HG03342 (cell line): ENCODE measurements around the gene AMPD3.
A peak's percentile ranks its signal among the peaks of the same experiment; 100 is the strongest.

Experiments
- ATAC-seq: cut with Tn5 transposase; IDR thresholded peaks from one replicate; pipeline ENCODE4 v1.9.1; 2021; ENCODE audit warnings: mild to moderate bottlenecking, moderate library complexity; ENCODE audit not compliant: unreplicated experiment

Gene AMPD3

DNA sequence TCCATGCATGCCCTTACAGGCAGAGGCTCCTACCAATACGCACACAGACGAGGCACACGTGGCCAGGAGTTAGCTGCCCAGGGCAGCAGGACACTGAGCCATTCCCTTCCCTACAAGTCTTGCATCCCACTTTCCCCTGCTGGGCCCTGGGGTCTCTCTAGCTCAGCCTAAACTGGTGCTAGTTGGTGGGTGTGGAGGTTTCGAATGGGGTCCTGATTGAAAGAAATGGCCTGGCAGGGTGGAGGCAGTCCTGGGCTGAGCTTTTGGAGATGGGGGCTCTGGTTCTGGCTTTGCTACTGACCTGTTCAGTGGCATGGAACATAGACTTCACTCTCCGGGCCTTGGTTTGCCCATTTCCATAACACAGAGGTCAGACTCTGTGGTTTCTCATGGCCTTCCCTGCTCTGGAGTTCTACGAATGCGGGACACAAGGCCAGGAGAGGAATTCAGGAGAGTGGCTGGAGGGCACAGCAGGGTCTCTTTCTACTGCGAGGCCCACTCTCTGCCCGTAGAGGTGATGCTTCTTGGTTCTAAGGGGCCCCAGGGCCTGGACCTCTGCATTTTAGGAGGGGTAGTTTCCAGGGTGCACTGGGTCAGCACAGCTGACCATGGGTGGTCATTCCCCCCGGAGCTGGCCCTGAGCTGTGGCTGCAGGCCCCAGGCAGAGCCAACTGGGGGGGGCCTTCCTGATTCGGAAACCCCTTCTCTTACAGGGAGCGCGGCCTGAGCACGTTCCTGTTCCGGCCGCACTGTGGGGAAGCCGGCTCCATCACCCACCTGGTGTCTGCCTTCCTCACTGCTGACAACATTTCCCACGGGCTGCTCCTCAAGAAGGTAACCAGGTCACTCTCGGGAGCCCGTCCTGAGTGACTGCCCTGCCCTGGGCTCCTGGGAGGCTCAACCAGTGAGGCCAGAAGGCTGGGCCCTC lies 46.0 kb downstream of the AMPD3 start:
- ATAC-seq: no peak

DNA sequence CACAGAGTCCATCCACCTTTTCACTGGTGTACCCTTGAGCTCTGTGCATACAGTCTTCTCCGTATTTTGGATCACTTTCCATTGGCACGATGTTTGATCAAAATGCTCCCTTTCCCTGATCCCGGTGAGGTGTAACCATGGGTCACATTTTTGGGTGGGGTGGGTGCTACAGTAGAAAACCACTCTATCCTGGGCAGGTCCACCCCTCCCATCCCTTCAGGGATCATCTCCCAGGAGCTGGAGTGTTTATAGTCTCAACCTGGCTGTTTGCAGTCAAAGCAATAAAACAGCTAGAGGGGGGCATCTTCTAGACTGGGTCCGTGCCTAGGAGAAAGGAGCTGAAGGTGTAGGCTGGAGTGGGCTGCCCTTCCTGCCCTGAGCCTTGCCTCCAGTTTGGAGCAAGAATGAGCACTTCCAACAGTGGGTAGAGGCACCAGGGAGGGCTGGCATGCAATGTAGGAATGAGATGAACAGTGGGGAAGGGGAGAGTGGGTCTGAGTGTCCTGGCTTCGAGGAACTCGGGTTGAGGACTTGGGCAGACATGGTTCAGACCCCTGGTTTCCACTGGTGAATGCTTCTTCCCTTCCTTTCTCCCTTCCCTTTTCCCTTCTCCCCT lies 47.1 kb downstream of the AMPD3 start:
- ATAC-seq: no peak

DNA sequence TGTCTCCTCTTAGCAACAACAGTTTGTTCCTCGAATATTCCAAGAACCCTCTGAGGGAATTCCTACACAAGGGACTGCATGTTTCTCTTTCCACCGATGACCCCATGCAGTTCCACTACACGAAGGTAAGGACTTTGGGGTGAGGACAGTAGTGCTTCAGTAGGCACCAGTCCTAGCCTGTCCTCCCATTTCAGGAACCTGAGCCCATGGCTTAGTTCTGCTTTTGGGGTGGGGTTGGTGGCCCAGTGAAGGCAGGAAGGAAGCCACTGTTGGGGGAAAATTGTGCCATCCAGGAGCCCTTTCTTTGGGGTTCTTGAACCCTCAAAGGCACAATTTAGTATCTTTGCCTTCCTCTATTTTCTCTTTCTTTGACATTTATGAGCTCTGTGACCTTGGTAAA lies 47.7 kb downstream of the AMPD3 start:
- no peak for ATAC-seq

DNA sequence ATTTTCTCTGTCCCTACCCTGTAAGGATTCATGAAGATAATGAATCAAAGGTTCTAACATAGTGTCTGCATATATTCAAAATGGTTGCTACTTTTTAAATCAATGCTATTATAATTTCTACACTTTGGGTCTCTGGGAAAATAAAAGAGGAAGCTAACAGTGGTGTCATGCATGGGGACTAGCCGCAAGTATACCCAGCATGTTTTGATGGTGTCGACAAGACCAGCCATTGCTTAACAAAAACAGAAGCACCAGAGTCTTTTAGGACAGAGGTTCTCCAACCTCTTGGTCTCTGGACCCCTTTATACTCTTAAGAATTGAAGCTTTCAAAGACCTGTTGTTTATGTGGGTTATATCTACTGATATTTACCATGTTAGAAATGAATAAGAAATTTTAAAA lies 48.2 kb downstream of the AMPD3 start:
- no peak for ATAC-seq

DNA sequence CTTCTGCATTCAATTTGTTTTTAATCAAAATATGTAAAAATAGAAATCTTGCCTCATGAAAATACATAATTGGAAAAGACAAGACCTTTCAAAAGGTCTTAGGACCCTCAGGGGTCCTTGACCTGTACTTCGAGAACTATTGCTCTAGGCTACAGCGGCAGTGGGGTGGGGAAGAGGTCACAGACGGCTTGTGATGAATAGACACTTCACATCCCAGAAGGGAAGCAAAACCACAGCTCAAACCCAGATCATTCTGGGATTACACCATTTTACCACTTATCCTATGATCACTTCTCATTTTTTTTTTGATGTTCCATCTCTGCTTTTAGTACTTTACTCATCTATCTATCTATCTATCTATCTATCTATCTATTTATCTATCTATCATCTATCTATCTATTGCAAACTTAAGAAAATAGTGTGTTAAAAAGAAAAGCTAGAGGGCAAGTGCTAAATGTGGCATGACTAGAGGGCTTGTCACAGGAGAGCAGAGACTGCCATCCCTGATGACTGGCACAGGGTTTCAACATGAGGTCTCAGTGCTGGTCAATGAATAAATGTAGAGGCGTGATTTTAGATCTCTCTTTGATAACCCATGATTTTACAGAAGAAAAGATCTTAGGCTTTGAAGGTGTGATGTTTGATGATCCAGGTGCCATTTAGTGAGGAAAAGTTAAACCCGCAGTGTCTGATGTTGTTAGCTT lies 48.9 kb downstream of the AMPD3 start:
- no peak for ATAC-seq

DNA sequence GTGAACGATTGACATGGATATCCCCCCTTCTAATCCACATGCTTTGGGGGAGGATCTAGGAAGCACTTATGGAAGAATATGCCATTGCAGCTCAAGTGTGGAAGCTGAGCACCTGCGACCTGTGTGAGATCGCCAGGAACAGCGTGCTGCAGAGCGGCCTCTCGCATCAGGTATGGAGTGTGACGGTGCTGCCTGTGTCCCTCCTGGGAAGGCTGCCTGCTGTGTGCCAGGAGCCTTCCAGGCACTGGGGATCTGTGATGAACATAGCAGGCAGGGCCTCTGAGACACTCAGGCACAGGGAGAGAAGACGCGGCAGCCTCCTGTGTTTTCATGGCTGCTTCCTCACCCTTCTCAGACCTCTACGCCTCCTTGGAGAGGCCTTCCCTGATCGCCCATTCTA lies 49.4 kb downstream of the AMPD3 start:
- ATAC-seq: no peak

DNA sequence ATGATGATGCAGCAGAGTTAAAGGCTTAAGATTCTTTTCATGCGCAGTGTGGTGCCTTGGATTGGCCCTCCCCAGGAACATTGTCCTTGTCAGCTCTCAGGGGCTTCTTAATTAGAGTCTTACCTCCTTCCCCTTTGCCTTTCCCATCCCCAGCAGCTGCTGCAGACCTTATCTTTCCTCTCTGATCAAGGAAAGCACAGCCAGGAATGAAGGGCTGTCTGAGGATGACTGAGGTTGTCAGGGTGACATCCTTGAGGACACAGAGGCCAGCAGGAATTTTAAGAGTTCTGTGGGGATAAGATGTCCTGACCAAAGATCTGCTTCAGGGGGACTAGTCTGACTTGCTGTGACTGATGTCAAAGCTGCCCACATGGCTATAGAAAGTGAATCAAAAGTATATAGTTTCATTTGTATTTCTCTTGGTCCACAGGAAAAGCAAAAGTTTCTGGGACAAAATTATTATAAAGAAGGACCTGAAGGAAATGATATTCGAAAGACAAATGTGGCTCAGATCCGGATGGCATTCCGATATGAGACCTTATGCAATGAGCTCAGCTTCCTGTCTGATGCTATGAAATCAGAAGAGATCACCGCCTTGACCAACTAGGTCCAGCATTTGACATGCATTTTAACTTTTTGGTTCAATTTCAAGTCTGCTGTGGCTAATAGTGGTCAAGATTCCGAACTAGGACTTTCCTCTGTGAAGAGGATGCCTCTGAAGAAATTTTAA lies 50.4 kb downstream of the AMPD3 start:
- no peak for ATAC-seq

DNA sequence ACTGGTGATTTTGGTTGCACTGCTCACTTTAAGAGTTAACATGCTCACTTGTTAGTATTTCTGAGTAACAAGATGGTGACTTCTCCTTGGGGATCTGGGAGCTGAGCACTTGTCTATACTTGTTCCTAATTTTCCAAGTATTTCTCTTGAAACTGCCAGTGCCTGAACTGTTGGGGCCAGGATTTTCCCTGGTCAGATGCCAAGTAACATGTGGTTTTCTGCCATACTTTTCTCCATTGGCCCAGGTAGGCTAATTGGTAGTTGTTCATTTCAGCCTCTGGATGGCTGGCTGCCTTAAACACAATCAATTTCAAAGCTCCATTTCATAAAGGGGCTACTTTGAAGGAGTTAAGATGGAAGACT lies 50.9 kb downstream of the AMPD3 start:
- ATAC-seq: no peak

DNA sequence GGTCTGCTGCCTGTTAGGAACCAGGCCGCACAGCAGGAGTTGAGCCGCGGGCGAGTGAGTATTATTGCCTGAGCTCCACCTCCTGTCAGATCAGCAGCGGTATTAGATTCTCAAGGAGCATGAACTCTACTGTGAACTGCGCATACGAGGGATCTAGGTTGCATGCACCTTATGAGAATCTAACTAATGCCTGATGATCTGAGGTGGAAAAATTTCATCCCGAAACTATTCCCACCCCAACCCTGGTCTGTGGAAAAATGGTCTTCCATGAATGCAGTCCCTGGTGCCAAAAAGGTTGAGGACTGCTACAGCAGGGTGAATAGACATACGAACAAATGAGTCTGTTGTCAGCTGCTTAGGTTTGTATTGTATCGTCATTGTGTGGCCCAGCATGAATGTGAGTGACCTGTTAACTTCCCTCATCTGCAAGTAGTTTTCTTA lies 56.1 kb downstream of the AMPD3 start:
- ATAC-seq: no peak

DNA sequence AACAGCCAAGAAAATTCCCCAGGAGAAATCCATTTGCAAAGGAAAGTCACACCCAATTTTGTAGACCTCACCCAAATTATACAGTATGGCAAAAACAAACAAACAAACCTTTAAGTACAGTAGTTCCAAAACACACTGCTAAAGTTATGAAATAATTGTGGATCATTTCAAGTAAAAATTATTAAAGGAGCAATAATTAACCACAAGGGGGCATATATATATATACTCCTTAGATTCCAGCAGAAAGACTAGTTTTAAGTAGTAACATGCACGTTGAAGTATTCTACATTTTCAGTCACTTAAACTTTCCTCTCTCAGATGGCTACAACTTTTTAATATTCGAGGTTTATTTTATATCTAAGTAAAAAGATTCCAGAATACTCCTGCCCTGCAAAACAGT lies 59.1 kb downstream of the AMPD3 start:
- no peak for ATAC-seq

DNA sequence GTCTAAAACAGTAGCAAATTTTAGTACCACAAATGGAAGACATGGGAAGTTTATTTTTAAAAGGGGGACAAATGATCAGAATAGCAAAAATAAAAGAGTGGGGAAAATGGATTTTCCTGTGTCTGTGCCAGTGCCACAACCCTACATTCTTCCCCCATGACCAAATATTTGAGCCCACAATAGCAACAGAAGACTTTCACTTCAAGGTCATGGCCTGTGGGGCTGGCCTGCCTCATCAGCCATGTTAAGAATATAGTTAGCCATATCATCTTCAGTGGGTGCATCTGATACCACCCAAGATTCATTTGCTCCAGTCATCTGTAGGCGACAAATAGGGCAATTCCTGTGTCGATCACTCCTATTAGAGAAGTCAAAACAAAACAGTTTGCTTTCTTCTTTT lies 59.6 kb downstream of the AMPD3 start:
- no peak for ATAC-seq

DNA sequence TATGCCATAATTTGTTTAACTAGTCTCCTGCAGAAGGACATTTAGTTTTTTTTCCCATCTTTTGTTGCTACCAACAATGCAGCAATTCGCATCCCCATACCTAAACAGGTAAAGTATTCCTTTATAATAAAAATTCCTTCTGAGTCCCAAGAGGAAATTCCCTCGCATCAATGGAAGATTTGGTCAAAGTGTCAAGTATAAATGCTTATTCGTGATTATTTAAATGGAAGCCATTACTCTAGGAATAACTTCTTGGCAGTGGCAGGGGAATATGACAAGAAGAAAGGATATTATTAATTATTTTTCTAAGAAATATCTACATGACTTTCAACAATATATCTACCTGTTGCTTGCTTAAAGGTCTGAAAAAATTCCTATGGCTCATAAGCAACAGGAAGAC lies 60.4 kb downstream of the AMPD3 start:
- no peak for ATAC-seq

DNA sequence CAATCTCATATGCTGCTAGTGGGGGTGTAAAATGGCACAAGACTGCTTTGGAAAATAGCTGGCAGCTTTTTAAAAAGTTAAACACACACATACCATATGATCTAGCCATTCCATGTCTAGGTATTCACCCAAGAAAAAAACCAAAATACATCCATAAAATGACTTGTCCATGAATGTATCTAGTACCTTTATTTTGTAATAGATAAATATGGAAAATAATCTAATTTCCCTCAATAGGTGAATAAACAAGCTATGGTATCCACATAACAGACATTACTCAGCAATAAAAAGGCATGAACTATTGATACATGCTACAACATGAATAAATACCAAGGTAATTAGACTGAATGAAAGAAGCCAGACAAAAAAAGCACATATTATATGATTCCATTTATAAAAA lies 63.1 kb downstream of the AMPD3 start:
- no peak for ATAC-seq

DNA sequence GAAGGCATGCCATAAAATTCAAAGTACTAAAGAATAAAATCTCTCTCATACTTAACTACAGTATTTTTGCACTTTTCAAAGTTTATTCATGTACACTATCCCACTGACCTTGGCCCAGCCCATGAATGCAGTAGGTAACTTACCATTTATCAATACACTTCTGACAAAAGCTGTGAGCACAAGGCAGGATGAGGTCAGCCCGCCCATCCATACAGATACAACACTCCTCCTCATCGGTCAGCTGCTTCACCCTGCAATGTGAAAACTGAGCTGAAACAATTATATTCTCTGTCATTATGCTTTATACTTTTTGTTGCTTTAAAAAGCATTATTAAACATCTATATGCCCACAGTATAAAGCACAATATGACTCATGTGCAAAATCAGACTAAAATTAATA lies 63.8 kb downstream of the AMPD3 start:
- ATAC-seq: no peak

DNA sequence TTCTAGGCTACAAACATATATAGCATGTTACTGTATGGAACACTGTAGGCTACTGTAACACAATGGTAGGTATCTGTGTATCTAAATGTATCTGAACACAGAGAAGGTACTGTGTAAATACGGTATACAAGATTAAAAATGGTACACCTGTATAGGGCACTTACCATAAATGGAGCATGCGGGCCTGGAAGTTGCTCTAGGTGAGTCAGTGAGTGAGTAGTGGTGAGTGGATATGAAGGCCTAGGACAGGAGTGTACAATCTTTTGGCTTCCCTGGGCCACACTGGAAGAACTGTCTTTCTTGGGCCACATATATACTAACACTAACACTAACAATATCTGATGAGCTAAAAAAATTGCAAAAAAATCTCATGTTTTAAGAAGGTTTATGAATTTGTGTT lies 64.6 kb downstream of the AMPD3 start:
- no peak for ATAC-seq

DNA sequence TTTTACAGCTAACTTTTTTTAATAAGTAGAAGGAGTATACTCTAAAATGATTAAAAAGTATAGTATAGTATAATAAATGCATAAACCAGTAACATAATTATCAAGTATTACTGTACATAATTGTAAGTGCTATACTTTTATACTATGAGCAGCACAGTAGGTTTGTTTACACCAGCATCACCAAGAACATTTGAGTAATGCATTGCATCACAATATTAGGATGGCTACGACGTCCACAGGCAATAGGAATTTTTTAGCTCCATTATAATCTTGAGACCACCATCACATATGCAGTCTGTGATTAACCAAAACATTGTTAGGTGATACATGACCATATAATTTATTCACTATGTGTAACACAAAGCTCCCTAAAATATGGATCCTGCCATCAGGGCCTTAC lies 65.5 kb downstream of the AMPD3 start:
- no peak for ATAC-seq

DNA sequence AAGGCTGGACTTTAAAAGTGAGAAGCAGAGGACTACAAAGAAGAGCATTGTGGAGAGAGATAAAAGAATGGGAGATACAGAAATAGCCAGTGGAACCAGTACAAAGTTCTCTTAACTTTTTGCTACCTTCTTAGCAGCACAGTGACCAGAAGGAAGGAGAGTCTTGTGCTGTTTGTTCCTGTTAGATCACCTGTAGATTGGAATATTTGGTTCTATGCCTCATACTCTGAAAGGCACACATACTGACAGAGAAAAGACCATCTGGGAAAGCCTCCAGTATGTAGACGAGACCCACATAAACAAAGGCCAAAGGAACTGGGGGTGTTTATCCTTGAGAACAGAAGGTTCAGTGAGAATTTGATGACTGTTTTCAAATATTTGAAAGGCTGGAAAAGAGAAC lies 67.2 kb downstream of the AMPD3 start:
- ATAC-seq: no peak

DNA sequence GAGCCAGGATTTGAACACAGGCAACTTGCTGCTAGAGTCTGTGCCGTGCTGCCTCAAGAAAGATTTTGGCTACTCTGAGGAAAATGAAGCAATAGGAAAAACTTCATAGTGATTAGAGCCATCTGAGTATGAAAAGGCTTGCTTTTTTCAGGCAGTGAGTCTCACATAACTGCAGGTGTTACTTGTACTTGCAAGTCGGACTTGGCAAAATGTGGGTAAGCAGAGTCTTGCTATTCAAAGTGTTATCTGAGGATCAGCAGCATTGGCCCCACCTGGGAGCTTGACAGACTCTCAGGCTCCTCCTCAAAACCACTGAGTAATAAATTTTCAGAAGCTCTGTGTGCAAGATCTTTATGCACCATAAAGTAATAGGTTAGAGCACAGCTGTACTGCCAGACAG lies 67.9 kb downstream of the AMPD3 start:
- ATAC-seq: no peak

DNA sequence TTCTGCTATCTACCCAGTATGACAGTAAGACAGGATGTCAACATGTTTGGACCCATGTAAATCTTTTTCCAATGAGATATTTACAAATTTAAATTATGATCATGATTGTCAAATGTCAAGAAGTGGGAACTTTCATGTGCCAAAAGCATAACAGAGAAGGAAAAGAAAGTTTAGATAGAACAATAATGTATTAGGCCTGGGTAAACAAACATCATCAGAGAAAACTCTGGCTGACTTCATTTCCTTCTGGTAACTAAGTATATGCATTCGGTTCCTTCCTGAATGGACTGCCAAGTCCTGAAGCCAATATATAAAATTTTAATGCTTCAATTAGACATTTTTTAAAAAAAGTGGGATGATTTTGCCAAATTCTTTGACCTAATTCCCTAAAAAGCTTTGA lies 69.4 kb downstream of the AMPD3 start:
- ATAC-seq: no peak

DNA sequence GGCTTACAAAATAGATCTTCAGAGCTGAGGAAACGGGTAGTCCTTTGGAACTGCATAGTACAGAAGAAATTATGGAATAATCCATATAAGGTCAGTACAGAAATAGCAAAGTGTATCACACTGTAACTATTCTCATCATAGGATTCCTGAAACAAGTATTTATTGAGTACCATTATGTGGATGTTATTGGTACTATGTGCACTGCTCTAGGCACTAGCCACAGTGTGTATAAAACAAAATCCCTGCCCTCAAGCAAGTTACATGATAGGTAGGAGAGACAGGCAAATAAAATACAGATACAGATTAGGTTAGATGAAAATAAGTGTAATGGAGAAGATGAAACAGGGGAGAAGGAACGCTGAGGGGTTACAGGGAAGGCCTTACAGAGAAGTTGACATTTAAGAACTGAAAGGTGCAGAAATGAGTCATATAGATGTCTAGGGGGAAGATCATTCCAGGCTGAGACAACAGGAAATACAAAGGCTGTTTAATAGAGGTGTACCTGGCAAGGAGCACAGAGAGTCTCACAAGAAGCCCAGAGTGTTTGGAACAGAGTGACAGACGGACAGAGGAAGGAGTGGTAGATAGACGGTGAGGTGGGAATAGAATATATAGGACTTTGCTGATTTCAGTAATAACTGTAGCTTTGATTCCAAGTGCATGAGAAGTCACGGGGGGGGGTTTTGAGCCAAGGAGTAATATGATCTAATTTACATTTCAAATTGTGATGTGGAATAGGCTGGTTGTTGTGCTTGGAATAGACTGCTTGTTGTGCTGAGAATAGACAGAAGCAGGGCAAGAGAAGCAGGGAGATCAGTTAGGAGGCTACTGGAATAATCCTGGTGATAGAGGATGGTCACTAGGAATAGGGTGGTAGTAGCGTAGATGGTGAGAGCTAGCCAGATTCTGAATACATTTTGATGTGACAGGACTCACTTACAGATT lies 72.2 kb downstream of the AMPD3 start:
- peak; percentile 89 for ATAC-seq
